Sciatic nerve (tissue), 2 donors: Measurements from ENCODE around the gene SLC2A2. TPM values are rescaled to one million over a fixed set of nuclear protein-coding genes. Genes with fewer than 3 reads are reported as not detected.

Experiments used
- ATAC-seq: fragments of 200-7000 bp; cut with Tn5 transposase; one replicate; pipeline ENCODE4 v1.9.1; 2020; ENCODE audit warnings: mild to moderate bottlenecking, moderate library complexity
- DNase-seq: peaks from one replicate; pipeline ENCODE4 v3.0.0-alpha.2; 2020; ENCODE audit warnings: low spot score
- intact Hi-C: fragments of 100-400 bp; cut with DNase I; formaldehyde crosslinking; loops from one replicate; pipeline ENCODE4 v1.14.2; 2022
- total RNA-seq: library from RNA; stranded (reverse); fragmentation: NEBNext Ultra II Directional; extraction: Animal tissue kit (Norgen Biotek cat#: 25700); gene quantifications from one replicate; pipeline ENCODE4 v1.2.1, GENCODE V29; 2021
- donor health status: DM: no; HTN: no; CAD: no.
- donor health status: DM: no; HTN: no; CAD: no.

SLC2A2 gene
- total RNA-seq, 1 donor from 2014 or later, result not detected

GRCh38 chr3:170956647-170957046, 69.9 kb downstream of the SLC2A2 start:
- ATAC-seq (no peak), DNase-seq (no peak)
- intact Hi-C loops, result no loop called here

GRCh38 chr3:170953736-170954135, 72.8 kb downstream of the SLC2A2 start:
- no peak for ATAC-seq
- no peak for DNase-seq
- intact Hi-C loops, result no loop called here

- DNase-seq (no peak), ATAC-seq (no peak)
- intact Hi-C loops, result no loop called here
Measured at GRCh38 chr3:170953229-170953628, 73.3 kb downstream of the SLC2A2 start.

GRCh38 chr3:170949211-170949610, 77.3 kb downstream of the SLC2A2 start:
- DNase-seq (no peak), ATAC-seq (no peak)
- intact Hi-C loops, result no loop called here

- ATAC-seq (no peak), DNase-seq (no peak)
- intact Hi-C loops, result no loop called here
Measured at GRCh38 chr3:170947018-170947769, 79.3 kb downstream of the SLC2A2 start.

Other genes with a start within 250 kb of the SLC2A2 start
- 41.5 TPM for gene RPL22L1, start 156.5 kb downstream of the SLC2A2 start, total RNA-seq
- gene EIF5A2, start 118.1 kb downstream of the SLC2A2 start, total RNA-seq, result 19.1 TPM